EL (cell line): ENCODE data around the gene AZU1.

Experiments
- DNase-seq: peaks from one replicate; pipeline ENCODE4 v3.0.0-alpha.2; 2016

The AZU1 gene

GRCh38 chr19:797528-798414, 29.9 kb upstream of the AZU1 start:
- DNase-seq: peak; percentile 91

GRCh38 chr19:798415-799075, 29.1 kb upstream of the AZU1 start:
- DNase-seq: no peak

GRCh38 chr19:799076-799881, 28.4 kb upstream of the AZU1 start:
- DNase-seq: peak; percentile 61

- no peak for DNase-seq
These were observed 27.1 kb upstream of the AZU1 start for GRCh38 chr19:800360-801029.

GRCh38 chr19:801030-801860, 26.4 kb upstream of the AZU1 start:
- peak; percentile 45 for DNase-seq

- no peak for DNase-seq
These were observed 25.7 kb upstream of the AZU1 start for GRCh38 chr19:801861-802497.

- DNase-seq: no peak
These were observed 25.0 kb upstream of the AZU1 start for GRCh38 chr19:802498-803098.

- DNase-seq: no peak
These were observed 24.5 kb upstream of the AZU1 start for GRCh38 chr19:803099-803561.

- no peak for DNase-seq
These were observed 23.8 kb upstream of the AZU1 start for GRCh38 chr19:803686-804418.

GRCh38 chr19:804419-805165, 23.0 kb upstream of the AZU1 start:
- no peak for DNase-seq

- DNase-seq: no peak
These were observed 22.5 kb upstream of the AZU1 start for GRCh38 chr19:805166-805551.

- no peak for DNase-seq
These were observed 21.8 kb upstream of the AZU1 start for GRCh38 chr19:805600-806550.

GRCh38 chr19:806815-807421, 20.7 kb upstream of the AZU1 start:
- no peak for DNase-seq

- DNase-seq: no peak
These were observed 19.8 kb upstream of the AZU1 start for GRCh38 chr19:807627-808422.

GRCh38 chr19:808423-808775, 19.2 kb upstream of the AZU1 start:
- DNase-seq: no peak

- DNase-seq: no peak
These were observed 17.4 kb upstream of the AZU1 start for GRCh38 chr19:810077-810855.
